Right atrium auricular region (tissue), 2 donors: ENCODE measurements around the gene HHLA2. TPM values are rescaled to one million over a fixed set of nuclear protein-coding genes. Genes with fewer than 3 reads are reported as not detected.
A peak's percentile ranks its signal among the peaks of the same experiment; 100 is the strongest.

Experiments
- DNase-seq: peaks from one replicate; pipeline ENCODE4 v3.0.0-alpha.2; 2019; ENCODE audit warnings: low spot score
- H3K27ac ChIP-seq, 2 donors: fragments of 200-600 bp; sonication (generic); 1 replicate in 1 of 2; 2 replicates in 1 of 2; pipeline ENCODE4 v1.5.1; 2016 to 2019
- H3K27me3 ChIP-seq, 2 donors: fragments of 200-600 bp; sonication (generic); one replicate each; pipeline versions ENCODE4 v1.5.1 to v1.6.0; 2017 to 2019
- H3K36me3 ChIP-seq: fragments of 200-600 bp; sonication (generic); one replicate; pipeline ENCODE4 v1.5.1; 2016
- H3K4me1 ChIP-seq, 2 donors: fragments of 200-600 bp; sonication (generic); one replicate each; pipeline versions ENCODE4 v1.5.1 to v1.6.0; 2017 to 2019
- H3K4me3 ChIP-seq, 2 donors: fragments of 200-600 bp; sonication (generic); 1 replicate in 1 of 2; 2 replicates in 1 of 2; pipeline ENCODE4 v1.5.1; 2017 to 2019; ENCODE audit warnings: mild to moderate bottlenecking in 1 of 2, moderate library complexity in 1 of 2
- H3K9me3 ChIP-seq, 2 donors: fragments of 200-600 bp; sonication (generic); one replicate each; pipeline ENCODE4 v1.5.1; 2019
- total RNA-seq, 2 donors: library from RNA; depleted of rRNA; stranded (reverse); fragments of >200 nt; gene quantifications; one replicate each; pipeline ENCODE4 v1.1.0, GENCODE V29; 2016
- TF ChIP-seq, protein P1 (sequence below), 2 donors: fragments of 200-600 bp; sonication (generic); IDR thresholded peaks; one replicate each; pipeline ENCODE4 v1.5.1; 2019; ENCODE audit warnings: antibody characterized with exemption in 2 of 2

HHLA2 gene
- total RNA-seq, 2 donors from 2014 or later, result not detected

- TF ChIP-seq, protein P1, sequence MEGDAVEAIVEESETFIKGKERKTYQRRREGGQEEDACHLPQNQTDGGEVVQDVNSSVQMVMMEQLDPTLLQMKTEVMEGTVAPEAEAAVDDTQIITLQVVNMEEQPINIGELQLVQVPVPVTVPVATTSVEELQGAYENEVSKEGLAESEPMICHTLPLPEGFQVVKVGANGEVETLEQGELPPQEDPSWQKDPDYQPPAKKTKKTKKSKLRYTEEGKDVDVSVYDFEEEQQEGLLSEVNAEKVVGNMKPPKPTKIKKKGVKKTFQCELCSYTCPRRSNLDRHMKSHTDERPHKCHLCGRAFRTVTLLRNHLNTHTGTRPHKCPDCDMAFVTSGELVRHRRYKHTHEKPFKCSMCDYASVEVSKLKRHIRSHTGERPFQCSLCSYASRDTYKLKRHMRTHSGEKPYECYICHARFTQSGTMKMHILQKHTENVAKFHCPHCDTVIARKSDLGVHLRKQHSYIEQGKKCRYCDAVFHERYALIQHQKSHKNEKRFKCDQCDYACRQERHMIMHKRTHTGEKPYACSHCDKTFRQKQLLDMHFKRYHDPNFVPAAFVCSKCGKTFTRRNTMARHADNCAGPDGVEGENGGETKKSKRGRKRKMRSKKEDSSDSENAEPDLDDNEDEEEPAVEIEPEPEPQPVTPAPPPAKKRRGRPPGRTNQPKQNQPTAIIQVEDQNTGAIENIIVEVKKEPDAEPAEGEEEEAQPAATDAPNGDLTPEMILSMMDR (IDR thresholded peaks at IDR 0.05), result no peak
- no peaks in the 10 kb centered on the region for H3K4me1 ChIP-seq
- DNase-seq, result no peak
- no peak overlapping the region for H3K4me3 ChIP-seq
- no peaks in the 10 kb centered on the region for H3K9me3 ChIP-seq
- no peaks in the 10 kb centered on the region for H3K36me3 ChIP-seq
- H3K27ac ChIP-seq, result no peak overlapping the region
- no peaks in the 10 kb centered on the region for H3K27me3 ChIP-seq
Measured at GRCh38 chr3:108315767-108316301, 19.5 kb downstream of the HHLA2 start.

DNA sequence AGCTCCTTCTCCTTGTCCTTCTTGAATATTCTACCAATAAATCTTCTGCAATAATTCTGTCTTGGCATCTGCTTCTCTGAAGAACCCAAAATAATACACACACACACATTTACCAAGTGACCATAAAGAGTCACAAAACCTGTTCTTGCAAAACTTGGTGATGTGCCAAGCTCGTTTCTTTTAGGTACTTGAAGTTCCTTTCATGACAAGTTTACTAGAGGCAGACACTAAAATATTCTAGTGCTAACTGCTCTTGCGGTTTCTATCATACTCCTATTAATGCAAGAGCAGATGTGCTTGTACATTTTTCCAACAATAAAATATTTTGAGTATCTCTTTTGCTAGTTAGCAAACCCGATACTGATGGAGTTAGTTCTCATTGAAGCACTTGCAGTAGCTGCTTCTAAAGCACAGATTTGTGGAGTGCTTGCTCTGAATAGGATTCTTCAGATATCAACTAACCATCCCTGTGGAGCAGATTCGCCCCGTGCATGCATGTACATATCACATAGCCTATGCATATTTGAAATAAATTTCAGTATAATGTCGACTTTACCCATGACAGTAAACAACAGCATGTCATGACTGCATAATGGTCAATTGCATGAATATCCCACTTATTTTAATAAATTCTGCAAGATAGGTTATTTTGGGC is 23.2 kb downstream of the HHLA2 start:
- TF ChIP-seq, protein P1 (IDR thresholded peaks at IDR 0.05), result no peak
- Histone ChIP-seq H3K27ac (no peak overlapping the region), H3K4me3 (no peak overlapping the region), H3K36me3 (no peaks in the 10 kb centered on the region), H3K27me3 (no peaks in the 10 kb centered on the region), H3K9me3 (no peaks in the 10 kb centered on the region), H3K4me1 (no peaks in the 10 kb centered on the region)
- DNase-seq, result no peak

DNA sequence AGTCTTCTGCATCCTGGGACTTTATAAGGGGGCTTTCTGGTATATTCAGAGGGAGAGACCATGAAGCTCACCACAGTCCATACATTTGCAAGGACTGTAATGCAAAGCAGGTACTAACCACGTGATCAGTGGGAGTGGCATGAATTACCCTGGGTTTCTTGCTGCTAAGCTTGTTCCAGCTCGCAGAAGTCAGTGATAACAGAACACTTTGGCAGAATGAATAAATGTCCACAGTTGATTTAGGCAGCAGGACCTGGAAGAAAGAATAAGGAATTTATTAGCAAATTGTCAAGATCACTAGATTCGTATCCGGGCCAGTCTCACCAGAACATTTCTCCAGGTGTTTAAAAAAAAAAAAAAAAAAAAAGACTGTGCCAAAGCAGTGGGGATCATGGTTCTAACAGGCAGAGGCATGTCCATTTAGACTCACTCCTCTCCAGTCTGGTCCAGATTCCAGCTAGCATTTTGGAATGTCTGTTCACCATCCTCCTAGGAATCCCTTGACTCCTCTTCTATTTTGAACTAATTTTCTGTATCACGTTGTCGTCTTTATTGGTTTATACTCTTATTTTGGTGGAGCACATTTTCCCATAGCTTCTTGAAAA is 24.5 kb downstream of the HHLA2 start:
- no peak for DNase-seq
- H3K27ac ChIP-seq, result no peak overlapping the region
- no peaks in the 10 kb centered on the region for H3K9me3 ChIP-seq
- H3K27me3 ChIP-seq, result no peaks in the 10 kb centered on the region
- TF ChIP-seq, protein P1 (IDR thresholded peaks at IDR 0.05), result no peak
- no peaks in the 10 kb centered on the region for H3K36me3 ChIP-seq
- no peak overlapping the region for H3K4me3 ChIP-seq
- H3K4me1 ChIP-seq, result no peaks in the 10 kb centered on the region

- H3K9me3 ChIP-seq, result no peaks in the 10 kb centered on the region
- H3K36me3 ChIP-seq, result no peaks in the 10 kb centered on the region
- no peak overlapping the region for H3K27ac ChIP-seq
- no peak overlapping the region for H3K4me3 ChIP-seq
- DNase-seq, result no peak
- TF ChIP-seq, protein P1 (IDR thresholded peaks at IDR 0.05), result peak in 1 of 2 donors; percentile 13
- no peaks in the 10 kb centered on the region for H3K27me3 ChIP-seq
- no peaks in the 10 kb centered on the region for H3K4me1 ChIP-seq
Measured at GRCh38 chr3:108322352-108322751, 26.0 kb downstream of the HHLA2 start.

- H3K4me3 ChIP-seq, result no peak overlapping the region
- no peak for DNase-seq
- no peaks in the 10 kb centered on the region for H3K36me3 ChIP-seq
- no peak overlapping the region for H3K27ac ChIP-seq
- H3K4me1 ChIP-seq, result no peaks in the 10 kb centered on the region
- H3K9me3 ChIP-seq, result no peaks in the 10 kb centered on the region
- no peaks in the 10 kb centered on the region for H3K27me3 ChIP-seq
- TF ChIP-seq, protein P1 (IDR thresholded peaks at IDR 0.05), result no peak
Measured at GRCh38 chr3:108324177-108324576, 27.8 kb downstream of the HHLA2 start.
